ENCODE results near the gene PLBD1.

GRCh38 chr12:14537088-14537487 is 30.6 kb downstream of the PLBD1 start:
- TF ChIP-seq CTCF (optimal IDR thresholded peaks at IDR 0.05 in 1 of 3, IDR thresholded peaks at IDR 0.05 in 1 of 3, conservative IDR thresholded peaks at IDR 0.05 in 1 of 3; ENCODE audit: extremely low read depth in 1 of 3, insufficient read depth in 2 of 3, low read length in 3 of 3), result no peak
- TF ChIP-seq EZH2 (IDR thresholded peaks at IDR 0.05; ENCODE audit: low read length), result no peak

All from keratinocyte (primary cell).